NCI-H1092 treated with DMSO at 0.1 percent for 48 hours (cell line): ENCODE data around the gene POLR1B.
"Not testable (repeated sequence)": the region's sequence is repeated elsewhere in the genome, so short reads cannot be mapped to it uniquely, and the experiment has no call there.

ENCODE experiments used
- DNase-seq: peaks from one replicate; lab custom pipeline; 2025; lab: John Stamatoyannopoulos, UW

POLR1B gene, protein sequence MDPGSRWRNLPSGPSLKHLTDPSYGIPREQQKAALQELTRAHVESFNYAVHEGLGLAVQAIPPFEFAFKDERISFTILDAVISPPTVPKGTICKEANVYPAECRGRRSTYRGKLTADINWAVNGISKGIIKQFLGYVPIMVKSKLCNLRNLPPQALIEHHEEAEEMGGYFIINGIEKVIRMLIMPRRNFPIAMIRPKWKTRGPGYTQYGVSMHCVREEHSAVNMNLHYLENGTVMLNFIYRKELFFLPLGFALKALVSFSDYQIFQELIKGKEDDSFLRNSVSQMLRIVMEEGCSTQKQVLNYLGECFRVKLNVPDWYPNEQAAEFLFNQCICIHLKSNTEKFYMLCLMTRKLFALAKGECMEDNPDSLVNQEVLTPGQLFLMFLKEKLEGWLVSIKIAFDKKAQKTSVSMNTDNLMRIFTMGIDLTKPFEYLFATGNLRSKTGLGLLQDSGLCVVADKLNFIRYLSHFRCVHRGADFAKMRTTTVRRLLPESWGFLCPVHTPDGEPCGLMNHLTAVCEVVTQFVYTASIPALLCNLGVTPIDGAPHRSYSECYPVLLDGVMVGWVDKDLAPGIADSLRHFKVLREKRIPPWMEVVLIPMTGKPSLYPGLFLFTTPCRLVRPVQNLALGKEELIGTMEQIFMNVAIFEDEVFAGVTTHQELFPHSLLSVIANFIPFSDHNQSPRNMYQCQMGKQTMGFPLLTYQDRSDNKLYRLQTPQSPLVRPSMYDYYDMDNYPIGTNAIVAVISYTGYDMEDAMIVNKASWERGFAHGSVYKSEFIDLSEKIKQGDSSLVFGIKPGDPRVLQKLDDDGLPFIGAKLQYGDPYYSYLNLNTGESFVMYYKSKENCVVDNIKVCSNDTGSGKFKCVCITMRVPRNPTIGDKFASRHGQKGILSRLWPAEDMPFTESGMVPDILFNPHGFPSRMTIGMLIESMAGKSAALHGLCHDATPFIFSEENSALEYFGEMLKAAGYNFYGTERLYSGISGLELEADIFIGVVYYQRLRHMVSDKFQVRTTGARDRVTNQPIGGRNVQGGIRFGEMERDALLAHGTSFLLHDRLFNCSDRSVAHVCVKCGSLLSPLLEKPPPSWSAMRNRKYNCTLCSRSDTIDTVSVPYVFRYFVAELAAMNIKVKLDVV

DNA sequence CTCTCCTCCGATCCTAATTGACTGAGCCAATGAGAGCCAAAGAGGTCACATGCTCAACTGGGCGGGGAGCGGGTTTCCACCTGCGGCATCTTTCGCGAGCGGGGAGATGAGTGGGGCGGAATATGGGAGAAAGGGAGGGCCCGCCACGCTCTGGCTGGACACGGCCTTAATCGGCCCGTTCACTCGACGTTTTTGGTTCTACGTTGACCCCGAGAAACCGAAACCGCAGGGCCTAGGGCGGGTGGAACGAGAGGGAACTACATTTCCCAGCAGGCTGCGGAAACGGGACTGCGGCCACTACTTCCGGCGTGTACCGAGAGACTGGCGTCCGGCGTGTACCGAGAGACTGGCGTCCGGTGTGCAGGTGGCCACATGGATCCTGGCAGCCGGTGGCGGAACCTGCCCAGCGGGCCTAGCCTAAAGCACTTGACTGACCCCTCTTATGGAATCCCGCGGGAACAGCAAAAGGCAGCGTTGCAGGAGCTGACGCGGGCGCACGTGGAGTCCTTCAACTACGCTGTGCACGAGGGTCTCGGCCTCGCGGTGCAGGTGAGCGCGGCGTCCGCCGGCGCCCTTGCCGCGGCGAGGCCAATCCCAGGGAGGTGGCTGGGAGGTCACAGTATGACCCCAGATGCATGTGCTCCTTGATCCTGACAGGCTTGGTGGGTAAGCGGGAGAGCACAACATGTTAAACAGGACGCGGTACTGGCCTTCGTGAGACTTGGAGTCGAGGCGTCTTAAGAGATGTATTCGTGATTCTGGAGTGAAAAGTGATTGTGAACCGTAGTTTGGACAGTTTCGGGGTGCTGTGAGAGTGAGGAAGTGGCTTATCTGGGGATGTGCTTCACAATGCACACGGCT, at the start of gene POLR1B:
POLR1B (plus strand) TSS at position 343 of the 861 bp plus-strand sequence; CDS start at position 373, 30 bp downstream.
- DNase-seq: peak; percentile 80

DNA sequence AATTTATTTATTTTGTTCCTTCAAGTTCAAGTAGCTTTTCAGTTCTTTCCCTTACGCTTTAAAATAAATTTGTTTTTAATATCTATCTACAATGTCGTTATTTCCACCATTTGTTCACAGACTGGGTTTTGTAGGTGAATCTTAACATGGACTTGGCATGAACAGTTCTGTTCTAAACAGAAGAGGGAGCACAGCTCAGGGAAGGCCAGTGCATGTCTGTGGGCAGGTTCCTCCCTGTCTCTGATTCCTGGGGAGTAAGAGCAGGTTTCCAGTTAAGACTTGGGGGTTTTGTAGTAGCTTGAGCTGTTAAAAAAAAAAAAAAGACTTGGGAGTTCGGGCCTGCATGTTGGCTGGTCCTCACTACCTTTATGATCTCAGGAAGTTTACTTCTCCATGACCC, 49.2 kb upstream of the POLR1B start:
- no peak for DNase-seq

DNA sequence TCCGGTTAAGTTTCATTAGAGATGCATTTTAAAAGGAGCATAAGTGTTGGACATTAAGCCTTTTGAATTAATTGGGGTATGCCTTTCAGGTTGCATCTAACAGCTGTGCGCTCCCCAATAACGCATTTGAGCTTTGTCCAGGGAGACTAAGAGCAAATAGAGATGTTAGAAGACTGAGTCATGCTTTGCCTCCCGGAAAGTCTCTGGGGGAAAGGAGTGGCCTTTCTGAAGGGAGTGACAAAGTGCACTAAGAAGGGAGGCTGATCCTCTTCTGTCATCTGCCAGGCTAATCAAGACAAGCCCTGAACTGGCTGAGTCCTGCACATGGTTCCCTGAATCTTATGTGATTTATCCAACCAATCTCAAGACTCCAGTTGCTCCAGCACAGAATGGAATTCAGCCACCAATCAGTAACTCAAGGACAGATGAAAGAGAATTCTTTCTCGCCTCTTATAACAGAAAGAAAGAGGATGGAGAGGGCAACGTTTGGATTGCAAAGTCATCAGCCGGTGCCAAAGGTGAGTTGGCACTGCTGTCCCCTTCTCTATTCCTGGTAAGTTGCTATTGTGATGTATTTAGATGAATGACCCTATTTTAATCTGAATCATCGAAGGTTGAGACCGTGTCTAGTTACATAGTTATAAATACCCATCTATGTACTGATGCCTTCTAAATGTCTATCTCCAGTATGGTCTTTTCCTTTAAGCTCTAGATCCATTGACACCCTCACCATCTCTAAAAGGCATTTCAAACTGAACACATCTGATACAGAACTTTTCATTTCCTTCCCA, 48.2 kb upstream of the POLR1B start:
- DNase-seq: no peak

DNA sequence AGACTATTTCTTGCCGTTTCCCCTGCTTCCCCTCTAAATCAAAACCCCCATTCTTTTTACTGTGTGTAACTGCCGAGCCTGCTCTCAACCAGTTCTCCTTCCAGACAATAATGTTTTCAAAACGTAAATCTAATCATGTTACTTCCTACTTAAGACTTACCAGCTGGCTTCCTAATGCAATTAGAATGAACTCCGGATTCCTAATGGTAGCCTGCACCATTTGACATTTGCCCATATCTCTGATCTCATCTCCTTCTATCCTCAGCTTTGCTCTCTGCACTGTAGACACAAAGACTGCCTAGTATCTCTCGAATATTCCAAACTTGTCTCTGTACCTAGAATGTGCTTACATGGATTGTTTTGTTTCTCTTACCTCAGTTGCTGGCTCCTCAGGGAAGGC, 47.4 kb upstream of the POLR1B start:
- no peak for DNase-seq

DNA sequence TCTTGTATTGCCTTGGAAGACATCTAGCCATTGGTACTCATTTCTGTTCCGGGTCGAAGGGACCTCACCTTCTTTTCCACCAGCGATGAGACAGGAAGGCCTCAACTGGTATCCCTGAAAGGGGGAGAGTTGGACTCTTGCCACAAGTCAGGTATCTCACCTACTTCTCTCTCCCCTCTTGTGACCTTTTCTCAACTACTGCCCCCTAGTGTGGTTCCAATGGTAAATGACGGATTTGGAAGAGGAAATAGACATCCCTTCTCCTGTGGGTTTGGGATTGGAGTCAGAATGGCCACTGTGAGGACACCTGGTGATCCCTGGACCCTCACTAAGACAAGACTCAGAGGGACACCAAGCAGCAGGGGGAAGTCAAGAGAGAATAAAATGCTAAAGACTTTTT, 46.4 kb upstream of the POLR1B start:
- not testable (repeated sequence) for DNase-seq

DNA sequence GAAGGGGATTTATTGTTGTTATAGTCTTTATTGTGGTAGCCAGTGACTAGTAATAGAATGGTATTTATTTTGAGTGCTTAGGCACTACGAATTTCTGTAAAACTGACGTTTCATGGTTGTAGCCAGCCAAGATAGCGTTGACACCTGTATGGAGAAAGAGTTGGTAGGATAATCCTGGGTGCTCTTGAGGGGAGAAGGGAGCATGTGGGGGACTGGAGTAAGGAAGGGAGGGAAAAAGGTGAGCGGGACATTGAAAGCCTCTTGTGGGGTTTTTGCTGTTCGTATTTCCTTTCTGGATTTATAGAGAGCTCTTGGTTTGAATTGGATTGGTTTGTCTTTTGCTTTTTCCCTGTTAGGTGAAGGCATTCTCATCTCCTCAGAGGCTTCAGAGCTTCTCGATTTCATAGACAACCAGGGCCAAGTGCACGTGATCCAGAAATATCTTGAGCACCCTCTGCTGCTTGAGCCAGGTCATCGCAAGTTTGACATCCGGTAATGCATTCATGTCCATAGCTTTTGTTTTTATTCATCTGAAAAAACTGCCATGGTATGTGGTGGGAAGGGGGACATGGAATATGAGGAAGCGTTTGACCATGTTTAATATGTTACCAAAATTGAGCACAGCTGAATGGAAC, 41.3 kb upstream of the POLR1B start:
- DNase-seq: peak; percentile 17

DNA sequence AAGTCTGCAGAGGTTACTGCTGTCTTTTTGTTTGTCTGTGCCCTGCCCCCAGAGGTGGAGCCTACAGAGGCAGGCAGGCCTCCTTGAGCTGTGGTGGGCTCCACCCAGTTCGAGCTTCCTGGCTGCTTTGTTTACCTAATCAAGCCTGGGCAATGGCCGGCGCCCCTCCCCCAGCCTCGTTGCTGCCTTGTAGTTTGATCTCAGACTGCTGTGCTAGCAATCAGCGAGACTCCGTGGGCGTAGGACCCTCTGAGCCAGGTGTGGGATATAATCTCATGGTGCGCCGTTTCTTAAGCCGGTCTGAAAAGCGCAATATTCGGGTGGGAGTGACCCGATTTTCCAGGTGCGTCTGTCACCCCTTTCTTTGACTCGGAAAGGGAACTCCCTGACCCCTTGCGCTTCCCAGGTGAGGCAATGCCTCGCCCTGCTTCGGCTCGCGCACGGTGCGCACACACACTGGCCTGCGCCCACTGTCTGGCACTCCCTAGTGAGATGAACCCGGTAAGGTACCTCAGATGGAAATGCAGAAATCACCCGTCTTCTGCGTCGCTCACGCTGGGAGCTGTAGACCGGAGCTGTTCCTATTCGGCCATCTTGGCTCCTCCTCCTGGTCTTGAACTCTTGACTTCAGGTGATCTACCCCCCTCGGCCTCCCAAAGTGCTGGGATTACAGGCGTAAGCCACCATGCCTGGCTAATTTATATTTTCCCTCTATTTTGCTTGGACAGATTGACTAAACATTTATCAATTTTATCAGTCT, 32.8 kb upstream of the POLR1B start:
- DNase-seq: not testable (repeated sequence)

DNA sequence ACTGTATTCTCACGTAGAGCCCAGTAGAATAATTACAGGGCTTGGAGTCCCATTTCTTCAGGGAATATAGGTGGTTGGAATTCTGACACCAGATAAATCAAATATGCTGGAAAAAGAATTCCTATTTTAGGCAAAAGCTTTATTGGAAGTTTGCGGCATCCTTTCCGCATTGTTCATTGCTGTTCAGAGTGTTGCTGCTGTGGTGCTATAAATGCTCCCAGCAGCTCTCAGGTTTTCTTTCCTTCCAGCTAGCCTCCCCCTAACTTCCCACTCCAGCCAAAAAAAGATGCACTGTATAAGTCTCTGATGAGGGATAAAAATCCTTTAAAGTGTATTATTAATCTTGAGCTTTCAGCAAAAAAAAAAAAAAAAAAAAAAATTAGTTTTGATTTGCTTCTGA, 25.5 kb upstream of the POLR1B start:
- no peak for DNase-seq

DNA sequence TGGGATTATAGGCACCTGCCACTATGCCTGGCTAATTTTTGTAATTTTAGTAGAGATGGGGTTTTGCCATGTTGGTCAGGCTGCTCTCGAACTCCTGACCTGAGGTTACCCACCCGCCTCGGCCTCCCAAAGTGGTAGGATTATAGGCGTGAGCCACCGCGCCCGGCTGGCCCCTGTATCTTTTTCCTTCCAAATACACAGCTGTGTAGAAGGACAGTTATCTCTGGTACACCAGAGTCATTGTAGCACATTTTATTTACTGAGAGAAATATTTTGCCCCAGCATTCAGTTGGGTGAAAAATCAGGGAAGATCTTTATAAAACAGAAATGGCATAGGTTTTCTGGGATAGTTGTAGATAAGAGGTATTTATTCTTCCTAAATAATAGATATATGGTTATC, 23.5 kb upstream of the POLR1B start:
- no peak for DNase-seq

DNA sequence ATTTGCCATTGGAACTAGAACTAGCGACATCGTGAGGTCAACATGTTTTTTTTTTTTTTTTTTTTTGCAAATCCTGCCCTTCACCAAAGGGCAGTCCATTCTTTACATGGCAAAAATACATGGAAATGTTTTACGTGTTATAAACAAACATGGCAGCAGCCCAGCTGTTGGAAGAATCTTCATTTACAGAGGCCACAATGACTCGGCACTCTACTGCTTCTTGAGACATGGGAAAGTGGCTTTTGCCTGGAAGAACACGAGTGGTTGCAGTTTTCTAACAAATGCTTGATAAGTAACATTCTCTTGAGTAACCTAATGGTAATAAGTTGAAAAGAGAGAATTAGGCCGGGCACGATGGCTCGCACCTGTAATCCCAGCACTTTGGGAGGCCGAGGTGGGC, 22.8 kb upstream of the POLR1B start:
- no peak for DNase-seq

DNA sequence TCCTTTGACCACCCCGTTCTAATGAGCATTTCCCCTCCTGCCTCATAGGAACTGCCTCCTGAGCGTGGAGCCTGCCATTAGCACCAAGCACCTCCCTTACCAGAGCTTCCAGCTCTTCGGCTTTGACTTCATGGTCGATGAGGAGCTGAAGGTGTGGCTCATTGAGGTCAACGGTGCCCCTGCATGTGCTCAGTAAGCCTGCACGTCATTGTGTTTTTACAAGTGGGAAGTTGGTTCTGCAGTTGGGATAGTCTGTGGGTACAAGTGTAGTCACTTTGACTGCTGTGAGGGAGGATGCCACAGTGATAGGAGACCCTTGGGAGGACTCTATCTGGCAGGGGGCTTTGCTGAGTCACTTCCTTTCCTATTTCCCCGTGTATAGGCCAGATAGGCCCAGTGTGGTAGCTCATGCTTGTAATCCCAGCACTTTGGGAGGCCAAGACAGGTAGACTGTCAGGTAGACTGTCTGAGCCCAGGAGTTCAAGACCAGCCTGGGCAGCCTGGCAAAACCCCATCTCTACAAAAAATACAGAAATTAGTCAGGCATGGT, 22.0 kb upstream of the POLR1B start:
- DNase-seq: no peak

DNA sequence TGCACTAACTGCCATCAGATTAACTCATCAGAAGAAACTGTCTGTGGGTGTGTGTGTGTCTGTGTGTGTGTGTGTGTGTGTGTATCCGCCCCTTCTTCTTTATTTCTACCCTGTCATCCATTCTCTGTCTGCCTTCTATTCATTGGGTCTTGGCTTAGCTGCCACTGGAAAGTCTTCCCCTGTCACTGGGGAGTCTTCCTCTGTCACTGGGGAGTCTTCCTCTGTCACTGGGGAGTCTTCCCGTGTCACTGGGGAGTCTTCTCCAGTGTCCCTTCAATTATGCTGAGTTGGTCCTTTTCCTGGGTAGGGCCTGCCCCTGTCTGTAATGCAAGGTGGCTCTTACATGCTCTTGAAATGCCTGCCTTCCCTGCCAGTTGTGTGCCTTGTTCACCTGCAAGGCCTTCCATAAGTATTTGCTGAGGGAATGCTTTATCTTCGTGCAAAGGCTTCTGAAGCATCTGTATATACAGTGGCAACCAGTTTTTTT, 18.9 kb upstream of the POLR1B start:
- DNase-seq: no peak

DNA sequence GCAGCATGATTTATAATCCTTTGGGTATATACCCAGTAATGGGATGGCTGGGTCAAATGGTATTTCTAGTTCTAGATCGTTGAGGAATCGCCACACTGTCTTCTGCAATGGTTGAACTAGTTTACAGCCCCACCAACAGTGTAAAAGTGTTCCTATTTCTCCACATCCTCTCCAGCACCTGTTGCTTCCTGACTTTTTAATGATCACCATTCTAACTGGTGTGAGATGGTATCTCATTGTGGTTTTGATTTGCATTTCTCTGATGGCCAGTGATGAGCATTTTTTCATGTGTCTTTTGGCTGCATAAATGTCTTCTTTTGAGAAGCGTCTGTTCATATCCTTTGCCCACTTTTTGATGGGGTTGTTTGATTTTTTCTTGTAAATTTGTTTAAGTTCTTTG, 18.0 kb upstream of the POLR1B start:
- not testable (repeated sequence) for DNase-seq

DNA sequence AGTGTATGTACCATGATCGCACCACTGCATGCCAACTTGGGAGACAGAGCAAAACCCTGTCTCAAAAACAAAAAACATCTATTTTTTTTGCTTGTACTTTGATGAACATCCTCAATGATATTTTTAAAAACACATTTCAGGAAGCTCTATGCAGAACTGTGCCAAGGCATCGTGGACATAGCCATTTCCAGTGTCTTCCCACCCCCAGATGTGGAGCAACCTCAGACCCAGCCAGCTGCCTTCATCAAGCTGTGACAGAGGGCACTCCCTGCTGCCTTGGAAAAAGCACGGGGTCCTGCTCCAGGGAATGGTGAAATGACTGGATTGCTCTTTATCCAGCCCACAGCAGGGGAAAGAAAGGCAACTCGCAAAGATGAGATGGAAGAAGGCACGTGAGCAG, 13.7 kb upstream of the POLR1B start:
- no peak for DNase-seq

DNA sequence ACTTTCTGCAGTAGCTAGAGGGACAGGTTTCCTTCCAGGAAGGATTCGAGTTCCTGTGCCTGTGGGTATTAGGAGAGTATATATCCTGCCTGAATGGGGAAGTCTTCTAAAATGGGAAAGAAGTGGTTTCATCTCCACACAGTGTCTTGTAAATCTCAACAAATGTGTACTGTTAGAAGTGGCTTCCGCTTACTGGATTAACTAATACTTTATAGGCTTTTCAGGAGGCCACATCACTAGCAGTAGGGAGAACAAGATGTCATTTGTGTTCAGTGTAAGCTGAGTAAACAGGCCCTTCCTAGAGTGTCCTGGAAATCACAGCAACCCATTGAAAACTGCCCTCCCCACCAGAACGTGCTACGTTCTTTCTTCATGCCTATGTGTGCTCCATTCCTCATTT, 12.5 kb upstream of the POLR1B start:
- DNase-seq: no peak

DNA sequence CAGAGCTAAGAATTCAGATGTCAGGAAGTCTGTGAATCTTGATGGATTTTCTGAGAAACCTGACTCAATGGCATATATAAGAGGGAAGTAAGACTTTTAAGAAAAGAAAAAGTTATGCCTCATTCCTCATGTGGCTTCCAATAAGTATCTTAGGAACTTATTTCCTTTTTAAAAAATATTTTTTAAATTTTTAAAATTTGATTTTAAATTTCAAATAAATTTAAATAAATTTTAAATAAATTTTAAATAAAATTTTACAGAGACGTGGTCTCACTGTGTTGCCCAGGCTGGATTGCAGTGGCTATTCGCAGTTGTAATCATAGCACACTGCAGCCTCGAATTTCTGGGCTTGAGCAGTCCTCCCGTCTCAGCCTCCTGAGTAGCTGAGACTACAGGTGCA, 11.5 kb upstream of the POLR1B start:
- DNase-seq: no peak

DNA sequence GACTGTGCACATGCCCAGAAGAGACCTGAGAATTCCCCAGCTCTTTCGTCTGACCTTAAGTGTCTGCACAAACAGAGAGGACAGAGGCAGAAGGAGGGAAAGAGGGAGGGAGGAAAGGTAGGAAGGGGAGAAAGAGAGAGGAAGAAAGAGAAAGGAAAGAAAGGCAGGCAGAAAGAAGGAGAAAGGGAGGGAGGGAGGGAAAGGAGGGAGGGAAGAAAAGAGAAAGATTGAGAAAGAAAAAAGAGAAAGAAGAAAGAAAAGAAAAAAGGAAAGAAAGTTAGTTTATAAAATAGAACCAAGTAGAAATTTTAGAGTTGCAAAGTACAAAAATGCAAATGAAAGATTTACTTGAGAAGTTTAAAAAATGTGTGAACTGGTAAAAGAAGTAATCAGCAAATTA, 7.4 kb upstream of the POLR1B start:
- DNase-seq: no peak

DNA sequence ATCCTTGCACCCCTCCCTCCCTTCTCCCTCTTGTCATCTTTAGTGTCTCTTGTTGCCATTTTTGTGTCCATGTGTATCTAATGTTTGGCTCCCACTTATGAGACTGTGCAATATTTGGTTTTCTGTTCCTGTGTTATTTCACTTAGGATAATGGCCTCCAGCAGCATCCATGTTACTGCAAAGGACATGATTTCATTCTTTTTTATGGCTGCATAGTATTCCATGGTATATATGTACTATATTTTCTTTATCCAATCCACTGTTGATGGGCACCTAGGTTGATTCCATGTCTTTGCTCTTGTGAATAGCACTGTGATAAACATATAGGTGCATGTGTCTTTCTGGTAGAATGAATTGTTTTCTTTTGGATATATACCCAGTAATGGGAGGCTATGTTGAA, 5.6 kb upstream of the POLR1B start:
- not testable (repeated sequence) for DNase-seq

DNA sequence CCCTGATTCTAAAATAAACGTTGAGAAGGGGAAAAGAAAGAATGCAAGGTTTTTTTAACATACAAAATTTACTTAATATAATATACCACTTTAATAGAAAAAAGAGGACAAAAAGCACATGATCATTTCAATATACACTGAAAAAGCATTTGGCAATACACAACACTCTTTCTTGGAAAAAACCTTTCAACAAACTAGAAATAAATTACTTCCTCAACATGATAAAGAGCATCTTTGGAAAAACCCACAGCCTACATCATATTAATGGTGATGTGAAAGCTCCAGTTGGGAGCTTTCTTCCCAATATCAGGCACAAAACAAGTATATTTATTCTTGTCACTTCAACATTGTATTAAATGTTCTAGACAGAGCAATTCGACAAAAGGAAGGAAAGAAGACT, 3.0 kb upstream of the POLR1B start:
- DNase-seq: no peak
